ENCODE data around the gene CMAS.
"Not testable (repeated sequence)": the region's sequence is repeated elsewhere in the genome, so short reads cannot be mapped to it uniquely, and the experiment has no call there.

CMAS gene

DNA sequence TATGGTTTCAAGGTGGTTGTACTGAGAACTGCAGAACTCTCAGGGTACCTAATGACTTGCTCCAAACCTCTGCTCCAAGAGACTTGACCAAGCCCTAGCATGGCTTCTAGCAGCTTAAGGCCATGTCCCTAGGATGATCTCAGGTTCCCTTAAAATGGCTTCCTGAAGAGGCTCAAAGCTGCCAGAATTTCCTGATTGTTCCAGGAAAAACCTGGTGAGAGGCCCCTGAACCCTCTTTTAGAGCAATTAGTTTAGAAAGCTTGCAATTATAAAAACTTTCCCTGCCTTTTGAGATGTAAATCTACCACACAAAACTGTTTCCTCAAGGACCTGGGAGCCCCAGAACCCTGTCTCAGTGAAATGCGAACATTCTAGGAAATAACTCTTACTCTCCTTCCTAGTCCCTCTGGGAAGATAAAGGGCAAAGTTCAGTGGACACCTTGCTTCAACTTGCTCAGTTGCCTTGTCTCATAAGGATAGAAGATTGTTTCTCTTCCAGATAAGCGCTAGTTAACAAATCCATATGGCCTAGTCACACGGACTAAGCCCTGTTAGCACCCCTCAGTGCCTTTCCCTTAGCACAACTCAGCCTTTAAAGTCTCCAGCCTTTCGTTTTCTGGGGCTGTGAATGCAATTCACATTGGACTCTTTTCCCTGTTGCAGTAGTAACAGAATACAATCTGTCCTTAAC lies 2.5 kb downstream of the CMAS start:
- DNase-seq = no peak

DNA sequence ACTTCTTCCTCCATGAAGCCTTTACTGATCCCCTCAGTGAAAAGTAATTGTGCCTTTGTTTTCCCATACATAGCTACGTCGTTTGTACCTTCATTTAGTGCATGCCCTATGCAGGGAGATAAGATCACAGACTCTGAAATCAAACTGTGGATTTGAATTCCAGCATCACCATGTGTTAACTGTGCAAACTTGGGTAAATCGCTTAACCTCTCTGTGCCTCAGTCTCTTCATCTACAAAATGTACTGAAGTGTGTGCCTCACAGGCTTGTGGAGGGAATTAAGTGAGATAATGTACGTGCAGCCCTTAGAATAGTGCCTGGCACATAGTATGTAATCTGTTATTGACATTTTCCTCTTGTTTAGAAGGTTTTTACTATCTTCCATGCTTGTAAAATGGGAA lies 4.1 kb downstream of the CMAS start:
- no peak for DNase-seq

DNA sequence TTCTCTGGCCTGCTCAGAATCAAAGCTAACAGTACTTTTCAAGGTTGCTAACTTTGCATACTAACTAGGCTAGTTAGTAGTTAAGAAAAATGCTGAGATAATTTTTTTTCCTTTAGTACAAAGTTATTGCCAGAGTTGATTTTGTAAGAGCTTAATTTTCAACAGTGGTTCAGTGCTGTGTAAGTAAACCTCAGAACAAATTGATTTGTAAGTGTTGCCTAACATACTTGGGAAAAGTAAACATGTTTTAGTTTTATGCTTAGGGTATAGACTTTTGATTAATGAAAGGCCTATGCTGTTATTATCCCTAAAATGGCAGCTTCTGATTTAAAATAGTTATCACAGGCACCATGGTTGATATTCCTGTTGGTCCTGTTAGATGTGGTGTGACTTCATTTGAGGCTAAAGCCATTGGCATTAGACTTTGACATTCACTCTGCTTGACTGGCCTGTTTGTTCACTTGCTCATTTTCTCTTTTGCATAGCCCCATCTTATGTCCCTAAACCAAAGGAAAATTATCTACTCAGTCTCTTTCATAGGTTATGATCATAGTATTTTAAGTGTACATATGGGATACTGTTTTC lies 5.2 kb downstream of the CMAS start:
- no peak for DNase-seq

DNA sequence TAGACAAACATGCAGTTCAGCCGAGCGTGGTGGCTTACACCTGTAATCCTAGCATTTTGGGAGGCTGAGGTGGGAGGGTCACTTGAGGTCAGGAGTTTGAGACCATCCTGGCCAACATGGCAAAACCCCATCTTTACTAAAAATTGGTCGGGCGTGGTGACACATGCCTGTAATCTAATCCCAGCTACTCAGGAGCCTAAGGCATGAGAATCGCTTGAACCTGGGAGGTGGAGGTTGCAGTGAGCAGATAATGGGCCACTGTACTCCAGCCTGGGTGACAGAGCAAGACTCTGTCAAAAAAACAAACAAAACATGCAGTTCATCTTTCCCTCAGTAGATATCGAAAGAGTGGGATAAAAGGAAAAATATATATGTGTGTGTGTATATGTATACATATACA lies 7.0 kb downstream of the CMAS start:
- not testable (repeated sequence) for DNase-seq

DNA sequence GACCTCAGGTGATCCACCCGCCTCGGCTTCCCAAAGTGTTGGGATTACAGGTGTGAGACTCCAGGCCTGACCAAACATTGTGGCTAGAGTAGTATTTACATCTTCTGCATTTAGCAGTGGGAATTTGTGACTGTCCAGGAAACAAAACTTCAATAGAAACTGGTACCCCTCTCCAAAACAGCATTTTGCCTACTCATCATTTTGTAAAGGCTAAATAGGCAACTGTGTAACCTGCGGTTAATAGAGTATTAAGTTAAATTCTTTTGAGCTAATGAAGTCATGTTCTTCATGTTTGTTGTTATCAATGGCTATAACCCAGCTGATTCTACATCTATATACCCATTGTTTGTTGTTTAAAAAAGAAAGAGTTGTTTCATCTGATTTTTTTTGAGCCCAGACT lies 8.1 kb downstream of the CMAS start:
- no peak for DNase-seq

DNA sequence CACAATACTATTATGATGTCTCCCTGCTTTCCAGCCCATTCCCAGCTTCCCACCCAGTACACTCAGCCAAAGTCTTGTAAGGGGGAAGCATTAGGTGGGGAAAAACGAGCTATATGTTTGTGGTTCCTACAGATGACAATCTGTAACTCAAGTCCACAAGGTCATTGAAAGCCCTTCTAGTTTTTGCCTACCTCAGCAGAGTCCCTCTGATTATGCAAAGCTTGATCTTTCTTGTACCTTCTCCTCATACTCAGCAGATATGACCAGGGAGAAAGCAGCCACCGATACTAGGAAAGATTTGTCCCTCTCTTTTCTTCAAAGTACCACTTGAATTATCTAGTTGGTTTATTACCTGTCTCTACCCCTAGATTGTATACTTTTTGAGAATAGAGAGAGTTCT lies 10.6 kb downstream of the CMAS start:
- DNase-seq = no peak

DNA sequence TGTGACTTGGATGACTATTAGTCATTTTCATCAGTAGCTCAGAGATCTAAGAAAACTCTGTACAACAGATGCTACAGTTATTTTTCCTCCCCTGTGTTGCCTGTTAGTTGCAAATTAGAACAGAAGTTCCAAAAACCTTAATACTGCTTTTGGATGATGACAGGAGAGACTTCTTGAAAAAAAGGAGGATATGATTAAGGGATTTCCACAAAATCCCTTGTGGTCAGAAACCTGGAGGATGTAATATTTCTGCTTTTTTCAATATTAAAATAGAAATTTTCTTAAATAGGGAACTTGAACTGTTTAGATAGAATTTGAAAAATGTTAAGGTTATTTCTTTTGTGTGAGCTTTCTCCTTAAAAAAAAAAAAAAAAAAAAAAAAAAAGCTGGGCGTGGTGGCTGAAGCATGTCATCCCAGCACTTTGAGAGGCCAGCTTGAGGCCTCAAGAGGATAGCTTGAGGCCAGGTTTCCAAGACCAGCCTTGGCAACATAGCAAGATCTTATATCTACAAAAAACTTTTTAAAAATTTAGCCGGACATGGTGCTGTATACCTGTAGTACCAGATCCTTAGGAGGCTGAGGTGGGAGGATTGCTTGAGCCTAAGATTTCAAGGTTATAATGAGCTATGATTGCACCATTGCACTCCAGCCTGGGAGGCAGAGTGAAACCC lies 14.1 kb downstream of the CMAS start:
- DNase-seq = no peak

DNA sequence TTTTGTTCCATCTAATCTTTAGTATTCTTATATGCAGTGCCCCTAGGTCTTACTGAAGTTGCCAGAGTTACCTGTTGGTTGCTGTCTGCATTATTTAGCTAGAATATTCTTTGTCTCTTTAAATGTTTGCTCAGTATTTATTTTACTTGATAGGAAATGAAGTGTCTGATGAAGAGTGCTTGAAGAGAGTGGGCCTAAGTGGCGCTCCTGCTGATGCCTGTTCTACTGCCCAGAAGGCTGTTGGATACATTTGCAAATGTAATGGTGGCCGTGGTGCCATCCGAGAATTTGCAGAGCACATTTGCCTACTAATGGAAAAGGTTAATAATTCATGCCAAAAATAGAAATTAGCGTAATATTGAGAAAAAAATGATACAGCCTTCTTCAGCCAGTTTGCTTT lies 18.9 kb downstream of the CMAS start:
- no peak for DNase-seq

DNA sequence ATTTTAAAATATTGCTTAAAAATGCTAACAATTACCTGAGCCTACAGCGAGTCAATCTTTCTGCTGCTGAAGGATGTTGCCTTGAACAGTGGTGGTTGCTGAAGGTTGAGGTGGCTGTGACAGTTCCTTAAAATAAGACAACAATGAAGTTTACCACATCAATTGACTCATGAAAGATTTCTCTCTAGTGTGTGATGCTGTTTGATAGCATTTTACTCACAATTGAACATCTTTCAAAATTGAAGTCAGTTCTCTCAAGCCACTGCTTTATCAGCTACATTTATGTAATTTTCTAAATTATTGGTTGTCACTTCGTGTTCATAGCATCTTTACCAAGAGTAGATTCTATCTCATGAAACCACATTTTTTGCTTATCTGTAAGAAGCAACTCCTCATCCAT lies 20.3 kb downstream of the CMAS start:
- DNase-seq = no peak

DNA sequence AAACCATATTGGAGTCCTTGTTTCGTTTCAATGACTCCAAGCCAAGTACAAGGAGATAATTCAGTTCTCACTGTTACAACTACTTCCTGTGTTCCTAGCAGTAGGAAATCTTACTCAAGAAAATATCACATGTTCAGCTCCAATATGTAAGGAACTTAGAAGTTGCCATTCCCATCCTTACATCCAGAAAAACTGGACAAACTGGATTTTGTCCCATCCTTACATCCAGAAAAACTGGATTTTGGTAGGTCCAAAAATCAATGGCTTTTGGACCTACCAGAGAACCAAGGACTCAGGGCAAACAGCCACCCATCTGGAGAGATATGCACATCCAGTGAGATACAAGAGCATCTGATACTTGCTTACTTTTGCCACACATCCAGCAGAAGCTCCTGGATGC lies 23.8 kb downstream of the CMAS start:
- no peak for DNase-seq

DNA sequence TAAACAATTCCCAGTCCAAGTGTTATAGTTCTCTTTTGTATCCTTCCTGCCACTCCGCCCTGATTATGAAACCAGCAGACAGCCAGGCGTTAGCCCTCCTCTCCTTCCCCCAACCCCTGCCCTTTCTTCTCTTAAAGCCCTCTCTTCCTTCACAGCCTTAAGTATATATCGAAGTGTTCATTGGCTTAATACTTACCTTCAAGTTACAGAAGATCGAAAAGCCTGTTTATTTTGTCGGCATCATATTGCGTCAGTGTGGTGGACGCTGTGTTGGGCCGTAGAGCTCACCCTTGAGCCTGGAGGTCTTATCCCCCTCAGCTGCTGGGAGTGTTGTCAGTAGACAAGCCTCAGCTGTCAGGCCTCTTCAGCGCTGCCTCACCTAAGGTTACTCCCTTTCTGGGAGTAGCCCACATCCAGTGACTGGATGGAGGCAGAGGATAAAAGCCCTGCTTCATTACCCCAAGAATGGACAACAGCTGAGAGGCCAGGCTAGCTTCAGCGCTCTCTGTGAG lies 36.2 kb downstream of the CMAS start:
- DNase-seq = no peak

DNA sequence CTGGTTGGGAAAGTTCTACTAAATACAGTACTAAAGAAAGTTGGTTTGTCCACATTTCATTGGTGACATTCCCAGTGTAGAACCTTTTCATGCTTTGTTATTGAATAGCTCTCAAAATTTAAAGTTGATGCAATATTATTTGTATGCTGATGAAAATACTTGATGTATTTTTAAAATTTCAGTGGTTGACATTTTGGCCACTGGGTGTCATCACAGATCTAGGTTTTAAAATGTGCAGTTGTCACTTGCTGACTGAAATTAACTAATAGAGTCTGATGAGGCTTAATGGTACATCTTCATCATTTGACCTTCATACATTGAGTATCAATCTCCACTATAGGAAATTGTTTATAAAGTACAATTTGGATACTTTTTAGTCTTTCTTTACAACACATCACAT lies 37.1 kb downstream of the CMAS start:
- DNase-seq = no peak

DNA sequence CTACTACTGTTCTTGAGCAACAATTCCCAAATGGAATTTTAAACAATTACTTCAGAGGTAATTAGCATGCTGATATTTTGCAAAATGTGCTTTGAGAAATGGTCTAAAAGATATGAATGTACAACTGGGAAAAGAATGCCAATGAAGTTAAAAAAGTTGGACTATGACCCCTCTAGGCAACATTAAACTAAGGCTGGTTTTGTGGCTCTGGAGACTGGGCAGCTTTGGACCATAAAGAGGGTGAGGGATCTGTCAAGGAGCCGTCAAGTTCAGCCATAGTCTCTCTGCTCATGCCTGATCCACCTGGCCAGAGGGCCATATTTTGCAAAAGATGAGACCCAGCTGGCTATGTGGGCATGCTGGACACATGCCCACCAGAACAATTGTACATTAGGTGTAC lies 38.8 kb downstream of the CMAS start:
- DNase-seq = no peak

DNA sequence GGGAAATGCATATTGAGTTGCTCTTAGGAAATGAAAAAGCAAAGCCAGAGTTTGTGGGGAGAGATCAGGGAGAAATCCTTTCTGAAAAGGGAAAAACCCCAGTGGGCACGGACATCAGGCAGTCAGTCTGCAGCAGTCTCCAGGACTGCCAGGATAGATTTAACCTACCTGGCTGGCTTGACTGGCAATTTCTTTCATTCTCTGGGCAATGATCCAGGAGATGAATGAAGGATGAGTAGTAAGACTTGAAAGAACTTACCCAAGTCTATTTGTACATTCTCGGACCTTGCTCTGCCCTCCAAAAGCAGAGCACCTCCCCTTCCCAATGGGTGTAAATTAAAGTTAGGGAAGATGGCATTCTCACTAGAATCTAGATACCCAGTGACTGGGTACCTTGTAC lies 42.9 kb downstream of the CMAS start:
- DNase-seq = no peak

DNA sequence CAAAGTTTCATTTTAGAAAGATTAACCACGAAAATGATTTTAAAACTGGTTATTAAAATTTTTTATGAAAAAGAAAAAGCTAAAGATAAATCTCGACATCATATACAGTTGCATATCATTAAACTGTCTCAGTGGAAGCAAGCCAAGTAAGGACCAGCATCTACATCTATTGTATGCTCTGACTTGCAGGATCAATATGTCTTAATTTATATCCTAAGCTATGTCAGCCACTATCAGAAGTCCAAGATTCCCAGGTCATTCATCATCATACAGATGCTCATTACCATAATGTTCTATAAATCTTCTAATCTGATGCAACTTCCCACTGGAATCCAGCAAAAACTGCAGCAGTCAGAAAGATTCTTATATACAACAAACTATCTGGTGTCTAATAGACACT lies 43.5 kb downstream of the CMAS start:
- DNase-seq = no peak

DNA sequence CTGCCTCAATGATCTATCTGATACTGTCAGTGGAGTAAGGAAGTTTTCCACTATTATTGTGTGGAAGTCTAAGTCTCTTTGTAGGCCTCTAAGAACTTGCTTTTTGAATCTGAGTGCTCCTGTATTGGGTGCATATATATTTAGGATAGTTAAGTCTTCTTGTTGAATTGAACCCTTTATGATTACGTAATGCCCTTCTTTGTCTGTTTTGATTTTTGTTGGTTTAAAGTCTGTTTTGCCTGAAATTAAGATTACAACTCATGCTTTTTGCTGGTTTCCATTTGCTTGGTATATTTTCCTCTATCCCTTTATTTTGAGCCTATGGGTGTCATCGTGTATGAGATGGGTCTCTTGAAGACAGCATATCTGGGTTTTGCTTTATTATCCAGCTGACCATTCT lies 53.0 kb downstream of the CMAS start:
- DNase-seq = not testable (repeated sequence)

DNA sequence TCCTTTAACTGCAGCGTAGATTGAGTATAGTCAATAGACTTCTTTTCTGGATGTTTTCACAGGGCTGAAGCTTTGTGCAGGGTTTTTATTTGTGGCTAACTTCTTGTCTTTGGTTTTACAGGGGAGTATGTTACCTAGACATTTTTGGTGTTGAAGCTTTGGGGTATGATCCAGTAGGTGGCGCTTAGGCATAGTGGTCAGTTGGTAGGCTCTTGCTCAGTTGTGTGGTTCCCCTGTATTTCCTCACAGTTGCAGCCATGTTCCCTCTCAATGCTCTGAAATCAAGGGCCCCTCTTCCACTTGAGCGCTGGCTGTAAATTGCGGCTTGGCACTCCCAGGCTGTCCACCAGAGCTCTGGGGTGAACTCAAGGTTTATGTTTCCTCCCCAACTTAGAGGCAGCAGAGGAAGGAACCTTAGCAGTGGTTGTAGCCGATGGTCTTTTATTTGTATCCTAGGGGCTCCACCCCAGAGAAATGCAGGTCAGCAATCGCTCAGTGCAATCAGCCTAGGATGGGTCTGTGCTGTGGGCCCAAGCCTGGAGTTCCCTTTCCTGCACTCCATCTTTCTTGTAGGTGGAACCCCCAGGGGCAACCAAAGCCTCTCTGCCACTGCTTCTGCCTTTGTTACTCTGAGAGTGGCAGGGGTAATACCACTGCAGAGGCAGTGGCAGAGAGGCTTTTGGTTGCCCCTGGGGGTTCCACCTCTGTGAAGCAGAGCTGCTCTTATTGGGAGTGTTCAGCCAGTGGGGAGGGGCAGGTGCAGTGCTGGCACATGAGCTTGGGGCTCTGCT lies 55.1 kb downstream of the CMAS start:
- no peak for DNase-seq

DNA sequence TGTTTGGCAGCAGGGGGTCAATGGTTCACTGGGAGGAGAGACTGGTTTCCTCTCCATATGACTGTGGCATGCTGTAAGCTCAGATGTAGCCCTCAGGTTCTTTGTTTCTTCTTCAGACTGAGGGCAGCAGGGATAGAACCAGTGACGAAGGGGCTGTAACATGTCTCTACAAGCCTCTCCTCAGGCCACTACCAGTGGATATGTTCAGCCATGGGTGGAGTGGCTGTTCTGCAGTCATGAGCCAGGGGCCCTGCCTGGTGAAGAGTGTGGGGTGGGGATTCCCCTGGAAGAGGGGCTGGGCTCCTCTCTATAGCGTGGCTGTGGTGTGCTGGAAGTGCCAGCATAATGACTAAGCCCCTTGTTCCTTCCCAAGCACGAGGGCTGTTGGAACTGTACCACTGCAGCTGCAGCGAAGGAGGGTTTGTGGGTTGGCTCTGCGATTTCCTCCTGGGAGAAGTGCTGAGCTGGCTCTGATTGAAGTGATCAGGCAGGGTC lies 55.8 kb downstream of the CMAS start:
- no peak for DNase-seq

DNA sequence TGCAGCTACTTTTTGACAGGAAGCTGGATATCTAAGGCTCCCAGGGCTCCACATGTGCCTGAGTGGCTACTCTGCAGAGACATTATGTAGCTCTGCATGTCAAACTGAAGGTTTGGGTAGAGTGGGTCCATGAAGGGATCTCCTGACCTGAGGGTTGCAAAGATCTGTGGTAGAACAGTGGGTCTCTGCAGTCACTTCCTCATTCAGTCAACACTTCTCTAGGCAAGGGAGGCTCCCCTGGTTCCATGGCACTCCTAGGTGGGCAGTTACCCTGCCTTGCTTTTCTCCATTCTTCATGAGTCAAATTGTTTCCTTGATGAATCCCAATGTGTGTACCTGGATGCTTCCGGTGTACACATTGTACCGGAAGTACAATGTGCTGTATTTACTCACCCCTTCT lies 57.4 kb downstream of the CMAS start:
- no peak for DNase-seq

DNA sequence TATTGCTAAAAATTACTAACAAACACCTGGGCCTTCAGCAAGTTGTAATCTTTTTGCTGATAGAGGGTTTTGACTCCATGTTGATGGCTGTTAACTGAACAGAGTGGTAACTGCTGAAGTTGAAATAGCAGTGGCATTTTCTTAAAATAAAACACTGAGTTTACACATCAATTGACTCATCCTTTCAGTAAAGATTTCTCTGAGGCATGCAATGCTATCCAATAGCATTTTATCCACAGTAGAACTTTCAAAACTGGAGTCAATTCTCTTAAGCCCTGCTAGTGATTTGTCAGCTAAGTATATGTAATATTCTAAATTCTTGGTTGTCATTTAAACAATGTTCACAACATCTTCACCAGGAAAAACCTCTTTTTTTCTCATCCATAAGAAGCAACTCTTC lies 59.5 kb downstream of the CMAS start:
- no peak for DNase-seq

DNA sequence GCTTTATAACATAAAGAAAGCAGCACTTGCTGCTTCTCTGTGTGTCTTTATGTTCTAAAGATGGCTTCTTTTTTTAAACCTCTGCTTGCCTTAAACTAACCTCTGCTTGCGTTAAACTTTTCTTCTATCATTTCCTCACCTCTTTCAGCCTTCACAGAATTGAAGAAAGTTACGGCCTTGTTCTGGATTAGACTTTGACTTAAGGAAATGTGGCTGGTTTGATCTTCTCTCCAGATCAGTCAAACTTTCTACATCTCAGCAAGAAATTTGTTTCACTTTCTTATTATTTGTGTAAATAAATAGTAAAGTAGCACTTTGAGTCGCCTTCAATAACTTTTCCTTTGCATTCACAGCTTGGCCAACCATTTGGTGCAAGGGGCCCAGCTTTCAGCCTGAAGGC lies 64.2 kb downstream of the CMAS start:
- no peak for DNase-seq
